ENCODE measurements around the gene DUSP22. TPM values are rescaled to one million over a fixed set of nuclear protein-coding genes. Genes with fewer than 3 reads are reported as not detected.
A peak's percentile ranks its signal among the peaks of the same experiment; 100 is the strongest.

DUSP22 gene
- total RNA-seq, 1 experiment from 2014 or later: 19.2 TPM

GRCh38 chr6:361411-362132 lies 69.3 kb downstream of the DUSP22 start:
- ATAC-seq: no peak
- intact Hi-C loops (cut with micrococcal nuclease): no loop called here
- no peak overlapping the region for H3K4me3 ChIP-seq (replicated peaks in 1 of 2; ENCODE audit: low read depth in 1 of 2, low read length in 2 of 2)
- TF ChIP-seq, protein P1, sequence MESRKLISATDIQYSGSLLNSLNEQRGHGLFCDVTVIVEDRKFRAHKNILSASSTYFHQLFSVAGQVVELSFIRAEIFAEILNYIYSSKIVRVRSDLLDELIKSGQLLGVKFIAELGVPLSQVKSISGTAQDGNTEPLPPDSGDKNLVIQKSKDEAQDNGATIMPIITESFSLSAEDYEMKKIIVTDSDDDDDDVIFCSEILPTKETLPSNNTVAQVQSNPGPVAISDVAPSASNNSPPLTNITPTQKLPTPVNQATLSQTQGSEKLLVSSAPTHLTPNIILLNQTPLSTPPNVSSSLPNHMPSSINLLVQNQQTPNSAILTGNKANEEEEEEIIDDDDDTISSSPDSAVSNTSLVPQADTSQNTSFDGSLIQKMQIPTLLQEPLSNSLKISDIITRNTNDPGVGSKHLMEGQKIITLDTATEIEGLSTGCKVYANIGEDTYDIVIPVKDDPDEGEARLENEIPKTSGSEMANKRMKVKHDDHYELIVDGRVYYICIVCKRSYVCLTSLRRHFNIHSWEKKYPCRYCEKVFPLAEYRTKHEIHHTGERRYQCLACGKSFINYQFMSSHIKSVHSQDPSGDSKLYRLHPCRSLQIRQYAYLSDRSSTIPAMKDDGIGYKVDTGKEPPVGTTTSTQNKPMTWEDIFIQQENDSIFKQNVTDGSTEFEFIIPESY (IDR thresholded peaks at IDR 0.05; ENCODE audit: extremely low read depth, insufficient replicate concordance, low read length): no peak
- TF ChIP-seq CEBPB (IDR thresholded peaks at IDR 0.05; ENCODE audit: low read depth) (no peak), YY1 (IDR thresholded peaks at IDR 0.05; ENCODE audit: extremely low read depth, insufficient replicate concordance, low read depth, low read length) (no peak), EZH2phosphoT487 (IDR thresholded peaks at IDR 0.05; ENCODE audit: borderline replicate concordance) (no peak), EZH2 (IDR thresholded peaks at IDR 0.05) (no peak), CTCF (IDR thresholded peaks at IDR 0.05 in 2 of 3, conservative IDR thresholded peaks at IDR 0.05 in 1 of 3; ENCODE audit: borderline replicate concordance in 1 of 3, insufficient read depth in 1 of 3, low read depth in 2 of 3, low read length in 2 of 3) (0 out of 6 replicates have a peak, but pooled peaks of 1 of the 3 experiments have one; percentile 3)
- no peaks in the 10 kb centered on the region for H3K9me2 ChIP-seq (ENCODE audit: insufficient read depth)
- H3K9me3 ChIP-seq (ENCODE audit: control insufficient read depth in 1 of 2, insufficient read depth in 1 of 2, low read depth in 1 of 2, low read length in 2 of 2): peaks cover 4 to 23% of the 10 kb centered on the region in 2 experiments; a peak in 3 of 4 replicates
- no peaks in the 10 kb centered on the region for H3K27me3 ChIP-seq (ENCODE audit: insufficient read depth, low read length)
- H3K4me1 ChIP-seq (ENCODE audit: control insufficient read depth in 1 of 2, insufficient read depth in 2 of 2, low read length in 2 of 2): no peaks in the 10 kb centered on the region
- H3K27ac ChIP-seq (ENCODE audit: low read depth, low read length): no peak overlapping the region
- no peak overlapping the region for H3K9ac ChIP-seq (ENCODE audit: low read length)
- no peaks in the 10 kb centered on the region for H3K36me3 ChIP-seq (ENCODE audit: control insufficient read depth in 1 of 2, insufficient read depth in 2 of 2, low read length in 2 of 2)
- DNase-seq (ENCODE audit: low read depth, low spot score): no peak
- RAD21 ChIA-PET (ENCODE audit: low non-redundant PET in 1 of 2, low total read pairs in 2 of 2, uncharacterized antibody in 2 of 2, unreplicated experiment in 2 of 2): no interaction called here
- CTCF ChIA-PET: no interaction called here
- no peaks in the 10 kb centered on the region for H4K20me1 ChIP-seq (ENCODE audit: insufficient read depth)
- H3K4me2 ChIP-seq (ENCODE audit: low read length): no peak overlapping the region
- POLR2A ChIA-PET: no interaction called here
- H3K79me2 ChIP-seq (ENCODE audit: insufficient read depth, low read length): no peaks in the 10 kb centered on the region
- BruUV-seq (replicated peaks): no TSS peak
- no peak overlapping the region for H2AFZ ChIP-seq (ENCODE audit: low read depth, low read length, poor library complexity, severe bottlenecking)
